Tibial nerve (tissue), 3 donors: ENCODE measurements around the gene LYRM4.

Source experiments
- CTCF ChIP-seq, 5 experiments: fragments of 200-600 bp in 3 of 5; fragments of 450-650 bp in 2 of 5; sonication (generic) in 3 of 5; IDR thresholded peaks; one replicate each; pipeline ENCODE4 v1.5.1; 2016 to 2019; ENCODE audit warnings: antibody characterized with exemption in 5 of 5, mild to moderate bottlenecking in 3 of 5, moderate library complexity in 2 of 5
- POLR2A ChIP-seq, 2 donors: fragments of 450-650 bp; IDR thresholded peaks; one replicate each; pipeline ENCODE4 v1.6.1; 2017; ENCODE audit warnings: antibody characterized with exemption in 2 of 2, mild to moderate bottlenecking in 2 of 2, moderate library complexity in 2 of 2

GRCh38 chr6:5080574-5080973 is 180.2 kb downstream of the LYRM4 start:
- TF ChIP-seq CTCF (IDR thresholded peaks at IDR 0.05): no peak
- TF ChIP-seq POLR2A (IDR thresholded peaks at IDR 0.05): no peak
